ENCODE measurements around the gene CFAP126.

- no peak for TF ChIP-seq YY1 (IDR thresholded peaks at IDR 0.05; ENCODE audit: insufficient read depth, insufficient read length)
- TF ChIP-seq ZNF274 (IDR thresholded peaks at IDR 0.05; ENCODE audit: low read depth, low read length), result no peak
Measured at GRCh38 chr1:161404051-161404597, 36.4 kb upstream of the CFAP126 start.

All from NT2/D1 (cell line).